CD4-positive, alpha-beta T cell treated with Interleukin-10 for 1 hour (primary cell): ENCODE data around the gene SARS1.

Source experiments
- DNase-seq: peaks from one replicate; pipeline ENCODE4 v3.0.0-alpha.2; 2020

The SARS1 gene

GRCh38 chr1:109251277-109252166, 37.8 kb downstream of the SARS1 start:
- no peak for DNase-seq

GRCh38 chr1:109252167-109252892, 38.6 kb downstream of the SARS1 start:
- DNase-seq: no peak

GRCh38 chr1:109252893-109253802, 39.4 kb downstream of the SARS1 start:
- no peak for DNase-seq

GRCh38 chr1:109253803-109254620, 40.3 kb downstream of the SARS1 start:
- DNase-seq: no peak

GRCh38 chr1:109254621-109255096, 40.9 kb downstream of the SARS1 start:
- no peak for DNase-seq

- no peak for DNase-seq
Measured at GRCh38 chr1:109255097-109255651, 41.5 kb downstream of the SARS1 start.

- DNase-seq: no peak
Measured at GRCh38 chr1:109255678-109256077, 42.0 kb downstream of the SARS1 start.

GRCh38 chr1:109256085-109256484, 42.4 kb downstream of the SARS1 start:
- no peak for DNase-seq

GRCh38 chr1:109256971-109257681, 43.4 kb downstream of the SARS1 start:
- no peak for DNase-seq

GRCh38 chr1:109257682-109258421, 44.1 kb downstream of the SARS1 start:
- no peak for DNase-seq

GRCh38 chr1:109258481-109259466, 45.1 kb downstream of the SARS1 start:
- no peak for DNase-seq

- DNase-seq: no peak
Measured at GRCh38 chr1:109259674-109260557, 46.2 kb downstream of the SARS1 start.

- DNase-seq: no peak
Measured at GRCh38 chr1:109261006-109261405, 47.3 kb downstream of the SARS1 start.

GRCh38 chr1:109261578-109261977, 47.9 kb downstream of the SARS1 start:
- no peak for DNase-seq

- DNase-seq: no peak
Measured at GRCh38 chr1:109262231-109263055, 48.7 kb downstream of the SARS1 start.

GRCh38 chr1:109263234-109263596, 49.5 kb downstream of the SARS1 start:
- no peak for DNase-seq
